ENCODE results near the gene ANGPTL7.

The ANGPTL7 gene

GRCh38 chr1:11188858-11189451, at the start of gene ANGPTL7:
TSS of gene ANGPTL7 (plus strand) at chr1:11189355. CDS start at chr1:11189580, 225 bp downstream.
- no peak within 1 kb of the TSS for H3K4me3 ChIP-seq (replicated peaks; ENCODE audit: low read depth, low read length)
- no peak for DNase-seq (ENCODE audit: extremely low read depth, low read depth)
- TF ChIP-seq CTCF (IDR thresholded peaks at IDR 0.05; ENCODE audit: low read depth, low read length, missing control alignments): no peak

- H3K4me3 ChIP-seq (replicated peaks; ENCODE audit: low read depth, low read length): no peak overlapping the region
- DNase-seq (ENCODE audit: extremely low read depth, low read depth): no peak
- no peak for TF ChIP-seq CTCF (IDR thresholded peaks at IDR 0.05; ENCODE audit: low read depth, low read length, missing control alignments)
Observed at GRCh38 chr1:11142618-11143391, 46.4 kb upstream of the ANGPTL7 start.

GRCh38 chr1:11143401-11143800, 45.8 kb upstream of the ANGPTL7 start:
- no peak for DNase-seq (ENCODE audit: extremely low read depth, low read depth)
- no peak for TF ChIP-seq CTCF (IDR thresholded peaks at IDR 0.05; ENCODE audit: low read depth, low read length, missing control alignments)
- no peak overlapping the region for H3K4me3 ChIP-seq (replicated peaks; ENCODE audit: low read depth, low read length)

- no peak for TF ChIP-seq CTCF (IDR thresholded peaks at IDR 0.05; ENCODE audit: low read depth, low read length, missing control alignments)
- DNase-seq (ENCODE audit: extremely low read depth, low read depth): no peak
Observed at GRCh38 chr1:11143907-11144306, 45.2 kb upstream of the ANGPTL7 start.

GRCh38 chr1:11144570-11145256, 44.4 kb upstream of the ANGPTL7 start:
- DNase-seq (ENCODE audit: extremely low read depth, low read depth): no peak
- no peak for TF ChIP-seq CTCF (IDR thresholded peaks at IDR 0.05; ENCODE audit: low read depth, low read length, missing control alignments)

More at GRCh38 chr1:11143907-11144306, 45.2 kb upstream of the ANGPTL7 start:
- H3K4me3 ChIP-seq (replicated peaks; ENCODE audit: low read depth, low read length): no peak overlapping the region

GRCh38 chr1:11145741-11146140, 43.4 kb upstream of the ANGPTL7 start:
- TF ChIP-seq CTCF (IDR thresholded peaks at IDR 0.05; ENCODE audit: low read depth, low read length, missing control alignments): no peak
- no peak overlapping the region for H3K4me3 ChIP-seq (replicated peaks; ENCODE audit: low read depth, low read length)
- no peak for DNase-seq (ENCODE audit: extremely low read depth, low read depth)

More at GRCh38 chr1:11144570-11145256, 44.4 kb upstream of the ANGPTL7 start:
- H3K4me3 ChIP-seq (replicated peaks; ENCODE audit: low read depth, low read length): no peak overlapping the region

Data from HFF-Myc (cell line).